ENCODE results near the gene TRNP1. TPM values are rescaled to one million over a fixed set of nuclear protein-coding genes. Genes with fewer than 3 reads are reported as not detected.
"Not testable (repeated sequence)": the region's sequence is repeated elsewhere in the genome, so short reads cannot be mapped to it uniquely, and the experiment has no call there.

TRNP1 gene, protein sequence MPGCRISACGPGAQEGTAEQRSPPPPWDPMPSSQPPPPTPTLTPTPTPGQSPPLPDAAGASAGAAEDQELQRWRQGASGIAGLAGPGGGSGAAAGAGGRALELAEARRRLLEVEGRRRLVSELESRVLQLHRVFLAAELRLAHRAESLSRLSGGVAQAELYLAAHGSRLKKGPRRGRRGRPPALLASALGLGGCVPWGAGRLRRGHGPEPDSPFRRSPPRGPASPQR
- 10 to 100 TPM; 14.9 to 29.4 (median 20.2) TPM for total RNA-seq

DNA sequence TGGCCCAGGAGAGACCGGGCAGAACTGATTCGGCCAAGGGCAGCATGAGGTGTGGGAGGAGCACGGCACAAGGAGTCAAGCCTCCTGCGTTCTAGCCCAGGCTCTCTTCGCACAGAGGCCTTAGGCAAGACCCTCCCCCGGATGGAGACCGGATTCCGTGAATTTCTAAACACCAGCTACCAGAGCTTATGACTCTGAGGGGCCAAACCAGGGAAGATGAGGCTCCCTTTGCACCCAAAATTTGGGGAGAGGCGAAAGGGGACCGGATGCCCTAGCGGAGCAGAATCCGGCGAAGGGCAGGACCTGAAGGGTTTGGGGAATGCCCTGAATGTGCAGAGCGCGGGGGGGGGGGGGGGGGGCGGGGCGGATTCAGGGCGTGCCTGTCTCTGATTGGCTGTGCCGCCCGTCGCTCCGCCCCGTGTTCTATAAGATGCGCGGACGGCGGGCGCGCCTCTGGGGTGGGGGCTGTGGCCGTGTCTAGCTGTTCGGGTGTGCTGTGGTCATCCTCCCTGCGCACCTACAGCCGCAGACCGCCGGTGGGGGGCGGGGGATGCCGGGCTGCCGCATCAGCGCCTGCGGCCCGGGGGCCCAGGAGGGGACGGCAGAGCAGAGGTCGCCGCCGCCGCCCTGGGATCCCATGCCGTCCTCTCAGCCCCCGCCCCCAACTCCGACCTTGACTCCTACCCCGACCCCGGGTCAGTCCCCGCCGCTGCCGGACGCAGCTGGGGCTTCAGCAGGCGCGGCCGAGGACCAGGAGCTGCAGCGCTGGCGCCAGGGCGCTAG, at the start of gene TRNP1:
TSS of gene TRNP1 (plus strand) at position 456 of the 783 bp plus-strand sequence. CDS start at position 551, 95 bp downstream.
- H3K4me3 ChIP-seq (ENCODE audit: low read depth, poor library complexity, severe bottlenecking): peak within 1 kb of the TSS; percentile 65
- intact Hi-C loops (cut with DNase I; ENCODE audit: low total_unique reads): no loop called here
- DNase-seq (ENCODE audit: low spot score in 2 of 2): no peak
- TF ChIP-seq CTCF (IDR thresholded peaks at IDR 0.05) (peak in 1 of 3 donors; percentile 68), POLR2A (IDR thresholded peaks at IDR 0.05) (no peak)
- 0 to 1% methylated on average over 17 to 41 of the region's 61 CpGs for WGBS, 2 donors

GRCh38 chr1:26945138-26945537, 48.4 kb upstream of the TRNP1 start:
- no peak for DNase-seq (ENCODE audit: low spot score in 2 of 2)
- no peak overlapping the region for H3K4me3 ChIP-seq (ENCODE audit: low read depth, poor library complexity, severe bottlenecking)
- intact Hi-C loops (cut with DNase I; ENCODE audit: low total_unique reads): no loop called here
- WGBS, 2 donors: 67 to 69% methylated on average over 2 of the region's 2 CpGs
- no peak for TF ChIP-seq CTCF (IDR thresholded peaks at IDR 0.05)
- no peak for TF ChIP-seq POLR2A (IDR thresholded peaks at IDR 0.05)

- no peak overlapping the region for H3K4me3 ChIP-seq (ENCODE audit: low read depth, poor library complexity, severe bottlenecking)
- no peak for TF ChIP-seq POLR2A (IDR thresholded peaks at IDR 0.05)
- TF ChIP-seq CTCF (IDR thresholded peaks at IDR 0.05): no peak
- DNase-seq (ENCODE audit: low spot score in 2 of 2): no peak
- intact Hi-C loops (cut with DNase I; ENCODE audit: low total_unique reads): no loop called here
- WGBS, 2 donors: 71 to 75% methylated on average over 8 of the region's 8 CpGs
Measured at GRCh38 chr1:26945728-26946127, 47.8 kb upstream of the TRNP1 start.

GRCh38 chr1:26946270-26946669, 47.2 kb upstream of the TRNP1 start:
- intact Hi-C loops (cut with DNase I; ENCODE audit: low total_unique reads): no loop called here

GRCh38 chr1:26948725-26949057, 44.8 kb upstream of the TRNP1 start:
- DNase-seq (ENCODE audit: low spot score in 2 of 2); intact Hi-C loops (cut with DNase I; ENCODE audit: low total_unique reads); H3K4me3 ChIP-seq (ENCODE audit: low read depth, poor library complexity, severe bottlenecking): not testable (repeated sequence)
- WGBS, 2 donors: 89 to 93% methylated on average over 16 of the region's 16 CpGs

More at GRCh38 chr1:26946270-26946669, 47.2 kb upstream of the TRNP1 start:
- no peak overlapping the region for H3K4me3 ChIP-seq (ENCODE audit: low read depth, poor library complexity, severe bottlenecking)
- DNase-seq (ENCODE audit: low spot score in 2 of 2): no peak
- WGBS, 2 donors: 70 to 71% methylated on average over 4 of the region's 4 CpGs
- no peak for TF ChIP-seq CTCF (IDR thresholded peaks at IDR 0.05)

GRCh38 chr1:26949266-26949925, 44.1 kb upstream of the TRNP1 start:
- TF ChIP-seq CTCF (IDR thresholded peaks at IDR 0.05) (no peak), POLR2A (IDR thresholded peaks at IDR 0.05) (no peak)
- WGBS, 2 donors: 83 to 86% methylated on average over 1 of the region's 1 CpG
- DNase-seq (ENCODE audit: low spot score in 2 of 2): no peak
- intact Hi-C loops (cut with DNase I; ENCODE audit: low total_unique reads): no loop called here
- H3K4me3 ChIP-seq (ENCODE audit: low read depth, poor library complexity, severe bottlenecking): no peak overlapping the region

Data from lower leg skin (tissue), 4 donors.